A549 (cell line): ENCODE data around the gene MCM10. TPM values are rescaled to one million over a fixed set of nuclear protein-coding genes. Genes with fewer than 3 reads are reported as not detected.
"Not testable (repeated sequence)": the region's sequence is repeated elsewhere in the genome, so short reads cannot be mapped to it uniquely, and the experiment has no call there.

Source experiments
- ATAC-seq, 2 experiments: fragments of 200-7000 bp in 1 of 2; fragments of >200 bp in 1 of 2; cut with Nextera tagmentation in 1 of 2; cut with Tn5 transposase in 1 of 2; 3 replicates each; pipeline versions ENCODE4 v1.8.0 to v1.9.1; 2018 to 2020; ENCODE audit warnings: mild to moderate bottlenecking in 1 of 2, moderate library complexity in 1 of 2
- CTCF ChIA-PET: fragments of 300-600 bp; sonication (Branson Sonifier 250); formaldehyde crosslinking; extraction: SDS; loops from one replicate; lab custom pipeline; 2021; ENCODE audit warnings: antibody characterized with exemption, inconsistent platforms; lab: Yijun Ruan, JAX
- POLR2A ChIA-PET: fragments of 350-600 bp; formaldehyde crosslinking; extraction: SDS; loops from one replicate; lab custom pipeline; 2021; ENCODE audit warnings: antibody characterized with exemption, inconsistent platforms; lab: Yijun Ruan, JAX
- DNase-seq, 2 experiments: peaks; one replicate each; pipeline versions ENCODE4 v3.0.0 to v3.0.0-alpha.2; 2011 to 2016; ENCODE audit warnings: low read depth in 1 of 2, low spot score in 1 of 2
- FAIRE-seq: peaks from 2 replicates; lab custom pipeline; 2011; peaks lifted over from hg19 to GRCh38; lab: Jason Lieb, UNC
- H3K27ac ChIP-seq, 2 experiments: fragments of >200 bp; sonication (Bioruptor Twin); formaldehyde crosslinking; 3 replicates each; pipeline ENCODE4 v1.5.1; 2016 to 2017
- H3K4me1 ChIP-seq: fragments of >200 bp; sonication (Bioruptor Twin); formaldehyde crosslinking; 3 replicates; pipeline ENCODE4 v1.6.1; 2016
- H3K4me2 ChIP-seq: fragments of >200 bp; sonication (Bioruptor Twin); formaldehyde crosslinking; 3 replicates; pipeline ENCODE4 v1.6.1; 2016
- H3K4me3 ChIP-seq: fragments of >200 bp; sonication (Bioruptor Twin); formaldehyde crosslinking; 3 replicates; pipeline ENCODE4 v1.5.1; 2016
- H3K9me3 ChIP-seq: fragments of >200 bp; sonication (Bioruptor Twin); formaldehyde crosslinking; 3 replicates; pipeline ENCODE4 v1.6.1; 2016
- ATOH8 ChIP-seq: fragments of 250-450 bp; sonication (Bioruptor Pico); IDR thresholded peaks from 2 replicates; pipeline ENCODE4 v1.5.0; 2020; ENCODE audit warnings: low read depth, mild to moderate bottlenecking, moderate library complexity
- BCL3 ChIP-seq: fragments of >200 bp; sonication (Bioruptor Twin); formaldehyde crosslinking; IDR thresholded peaks from 3 replicates; pipeline ENCODE4 v1.6.1; 2016
- BHLHE40 ChIP-seq: IDR thresholded peaks from 2 replicates; pipeline ENCODE4 v1.6.1; 2012; ENCODE audit warnings: low read depth, low read length, inconsistent platforms
- CHD4 ChIP-seq: fragments of 200-600 bp; sonication (generic); IDR thresholded peaks from 2 replicates; pipeline ENCODE4 v1.6.1; 2016; ENCODE audit warnings: antibody characterized with exemption, mild to moderate bottlenecking, borderline replicate concordance
- FOXS1 ChIP-seq: fragments of 250-450 bp; sonication (Bioruptor Pico); IDR thresholded peaks from 2 replicates; pipeline ENCODE4 v1.5.0; 2020; ENCODE audit warnings: mild to moderate bottlenecking, moderate library complexity
- GATA3 ChIP-seq: IDR thresholded peaks from 2 replicates; pipeline ENCODE4 v1.6.1; 2012; ENCODE audit warnings: borderline replicate concordance
- HDAC2 ChIP-seq: fragments of 200-600 bp; sonication (generic); IDR thresholded peaks from 2 replicates; pipeline ENCODE4 v1.6.1; 2016
- HES2 ChIP-seq: fragments of >200 bp; sonication (Bioruptor Twin); formaldehyde crosslinking; IDR thresholded peaks from 2 replicates; pipeline ENCODE4 v1.6.1; 2016
- HMGXB4 ChIP-seq: fragments of 250-450 bp; sonication (Bioruptor Pico); IDR thresholded peaks from 2 replicates; pipeline ENCODE4 v1.5.0; 2021; ENCODE audit warnings: mild to moderate bottlenecking, moderate library complexity, borderline replicate concordance
- JUN ChIP-seq, 2 experiments: fragments of >200 bp; sonication (Bioruptor Twin); formaldehyde crosslinking; IDR thresholded peaks; 2 replicates in 1 of 2; 3 replicates in 1 of 2; pipeline ENCODE4 v1.6.1; 2016 to 2017
- KDM1A ChIP-seq: fragments of 200-600 bp; sonication (generic); IDR thresholded peaks from 2 replicates; pipeline ENCODE4 v1.6.1; 2016; ENCODE audit warnings: low read depth, mild to moderate bottlenecking
- NFE2L2 ChIP-seq: fragments of 150-350 bp; conservative IDR thresholded peaks from 2 replicates; pipeline ENCODE4 v1.6.1; 2014; ENCODE audit warnings: low read length
- PBX3 ChIP-seq: IDR thresholded peaks from 2 replicates; pipeline ENCODE4 v1.6.1; 2012
- POLR2AphosphoS2 ChIP-seq: conservative IDR thresholded peaks from 2 replicates; pipeline ENCODE4 v1.6.1; 2012; ENCODE audit warnings: low read length, improper control_type of control experiment, inconsistent platforms
- RAD21 ChIP-seq, 2 experiments: fragments of >200 bp in 1 of 2; sonication (Bioruptor Twin) in 1 of 2; formaldehyde crosslinking in 1 of 2; IDR thresholded peaks in 1 of 2; conservative IDR thresholded peaks in 1 of 2; 2 replicates in 1 of 2; 3 replicates in 1 of 2; pipeline ENCODE4 v1.6.1; 2012 to 2018; ENCODE audit warnings: inconsistent platforms in 1 of 2
- RARB ChIP-seq: fragments of 250-450 bp; sonication (Bioruptor Pico); IDR thresholded peaks from 2 replicates; pipeline ENCODE4 v1.8.0; 2021; ENCODE audit warnings: mild to moderate bottlenecking, moderate library complexity
- REST ChIP-seq: fragments of 200-600 bp; sonication (generic); IDR thresholded peaks from 2 replicates; pipeline ENCODE4 v1.6.1; 2016; ENCODE audit warnings: antibody characterized with exemption, mild to moderate bottlenecking, moderate library complexity
- RNF2 ChIP-seq: fragments of 200-600 bp; sonication (generic); IDR thresholded peaks from 2 replicates; pipeline ENCODE4 v1.6.1; 2016; ENCODE audit warnings: low read depth, mild to moderate bottlenecking, antibody characterized with exemption, moderate library complexity, borderline replicate concordance
- SREBF2 ChIP-seq: fragments of 450-650 bp; IDR thresholded peaks from 2 replicates; pipeline ENCODE4 v1.6.1; 2014; ENCODE audit warnings: mild to moderate bottlenecking, moderate library complexity
- TFCP2L1 ChIP-seq: fragments of 250-450 bp; sonication (Bioruptor Pico); IDR thresholded peaks from 2 replicates; pipeline ENCODE4 v1.5.0; 2021; ENCODE audit warnings: mild to moderate bottlenecking
- ZC3H11A ChIP-seq: fragments of 450-650 bp; IDR thresholded peaks from 2 replicates; pipeline ENCODE4 v1.6.1; 2014; ENCODE audit warnings: antibody characterized with exemption, mild to moderate bottlenecking
- ZSCAN20 ChIP-seq: fragments of 250-450 bp; sonication (Bioruptor Pico); IDR thresholded peaks from 2 replicates; pipeline ENCODE4 v1.8.0; 2022; ENCODE audit warnings: mild to moderate bottlenecking, moderate library complexity
- WGBS: methylation state at CpG from one replicate; pipeline ENCODE4 v1.1.6; 2017; ENCODE audit errors: missing lambda C conversion rate; 5-methylcytosine and 5-hydroxymethylcytosine counted together
- polyA plus RNA-seq, 4 experiments: library from polyadenylated mRNA; depleted of rRNA in 3 of 4; stranded (reverse); fragments of >200 nt; fragmentation: RNase III in 1 of 4; extraction: RNeasy Plus Mini Kit Qiagen cat#74134 plus additional on column Dnase treatment in 1 of 4; gene quantifications; 2 replicates in 3 of 4; 3 replicates in 1 of 4; pipeline ENCODE4 v1.2.3, GENCODE V29; 2011 to 2017

The MCM10 gene
- polyA plus RNA-seq, 2 of the 4 experiments (the other 2 are of a cell fraction): 24.3 to 24.4 TPM

- CTCF ChIA-PET: interaction anchor here (1.5 kb wide), 1 partner anchor 80 kb away, joined by 4 read pairs; the partner anchor contains the start of gene MCM10
- FAIRE-seq (no peak), DNase-seq (no peak), ATAC-seq (no peak)
- Histone ChIP-seq H3K9me3 (no peaks in the 10 kb centered on the region), H3K4me2 (no peak overlapping the region), H3K4me3 (no peak overlapping the region), H3K4me1 (no peaks in the 10 kb centered on the region), H3K27ac (no peak overlapping the region)
- no peak for TF ChIP-seq HDAC2
- TF ChIP-seq JUN (IDR thresholded peaks at IDR 0.05): no peak
- TF ChIP-seq REST: no peak
- POLR2A ChIA-PET: no interaction called here
- 51% methylated on average over 3 of the region's 3 CpGs for WGBS
Measured at GRCh38 chr10:13241613-13242012, 80.3 kb downstream of the MCM10 start.

- FAIRE-seq, H3K9me3 ChIP-seq, H3K4me3 ChIP-seq, ATAC-seq, H3K27ac ChIP-seq, H3K4me1 ChIP-seq, POLR2A ChIA-PET, DNase-seq, H3K4me2 ChIP-seq: not testable (repeated sequence)
- TF ChIP-seq ZC3H11A: peak; percentile 47
- CTCF ChIA-PET: interaction anchor here (1.5 kb wide), 1 partner anchor 81 kb away, joined by 4 read pairs; the partner anchor contains the start of gene MCM10
- WGBS: 89% methylated on average over 5 of the region's 5 CpGs
Measured at GRCh38 chr10:13242260-13242659, 80.9 kb downstream of the MCM10 start.

GRCh38 chr10:13247246-13247645 is 85.9 kb downstream of the MCM10 start:
- H3K27ac ChIP-seq: no peak overlapping the region
- H3K4me2 ChIP-seq: no peak overlapping the region
- H3K4me1 ChIP-seq: no peaks in the 10 kb centered on the region
- WGBS: 69% methylated on average over 9 of the region's 9 CpGs
- CTCF ChIA-PET: interaction anchor here (0.7 kb wide), 1 partner anchor 55 kb away, joined by 3 read pairs; no protein-coding TSS in a partner anchor
- TF ChIP-seq ATOH8 (no peak), FOXS1 (CRISPR knock-in tag) (no peak), RAD21 (conservative IDR thresholded peaks at IDR 0.05 in 1 of 2, IDR thresholded peaks at IDR 0.05 in 1 of 2) (no peak)
- DNase-seq (no peak), FAIRE-seq (no peak), ATAC-seq (no peak; a peak in 1 of 6 replicates)
- H3K9me3 ChIP-seq: no peaks in the 10 kb centered on the region
- no peak overlapping the region for H3K4me3 ChIP-seq
- POLR2A ChIA-PET: no interaction called here

- ChIA-PET POLR2A (no interaction called here), CTCF (no interaction called here)
- H3K27ac ChIP-seq: no peak overlapping the region
- no peaks in the 10 kb centered on the region for H3K4me1 ChIP-seq
- H3K4me3 ChIP-seq: no peak overlapping the region
- no peak overlapping the region for H3K4me2 ChIP-seq
- 76% methylated on average over 4 of the region's 4 CpGs for WGBS
- ATAC-seq (no peak), DNase-seq (no peak), FAIRE-seq (no peak)
- no peaks in the 10 kb centered on the region for H3K9me3 ChIP-seq
- no peak for TF ChIP-seq HDAC2
- no peak for TF ChIP-seq NFE2L2
- no peak for TF ChIP-seq BCL3
- no peak for TF ChIP-seq BHLHE40
- TF ChIP-seq ZSCAN20 (CRISPR knock-in tag): no peak
- TF ChIP-seq HES2: no peak
- no peak for TF ChIP-seq CHD4
- TF ChIP-seq PBX3: no peak
- TF ChIP-seq GATA3: no peak
- TF ChIP-seq RARB (CRISPR knock-in tag): no peak
- no peak for TF ChIP-seq ZC3H11A
- no peak for TF ChIP-seq TFCP2L1 (CRISPR knock-in tag)
- TF ChIP-seq RNF2: no peak
- TF ChIP-seq HMGXB4: no peak
- TF ChIP-seq KDM1A: no peak
- no peak for TF ChIP-seq POLR2AphosphoS2
- no peak for TF ChIP-seq SREBF2
Measured at GRCh38 chr10:13247784-13248183, 86.4 kb downstream of the MCM10 start.
